HCT116 (cell line): ENCODE measurements around the gene ZNF618.

Source experiments
- CBX3 ChIP-seq: IDR thresholded peaks from 2 replicates; pipeline ENCODE4 v1.6.1; 2012; ENCODE audit warnings: low read depth
- CTCF ChIP-seq, 3 experiments: fragments of 200-600 bp in 1 of 3; sonication (generic) in 1 of 3; IDR thresholded peaks in 2 of 3; conservative IDR thresholded peaks in 1 of 3; 2 replicates each; pipeline ENCODE4 v1.5.1; 2012 to 2017; ENCODE audit warnings: low read depth in 2 of 3, low read length in 2 of 3, antibody characterized with exemption in 1 of 3, borderline replicate concordance in 1 of 3, control low read depth in 1 of 3, mild to moderate bottlenecking in 1 of 3, mixed read lengths in 1 of 3, mixed run types in 1 of 3, moderate library complexity in 1 of 3; ENCODE audit not compliant: insufficient read depth in 1 of 3
- EGR1 ChIP-seq: IDR thresholded peaks from 2 replicates; pipeline ENCODE4 v1.6.1; 2012; ENCODE audit warnings: low read depth
- EZH2 ChIP-seq: fragments of 200-600 bp; sonication (generic); IDR thresholded peaks from 2 replicates; pipeline ENCODE4 v1.6.1; 2017; ENCODE audit warnings: antibody characterized with exemption, mixed run types

DNA sequence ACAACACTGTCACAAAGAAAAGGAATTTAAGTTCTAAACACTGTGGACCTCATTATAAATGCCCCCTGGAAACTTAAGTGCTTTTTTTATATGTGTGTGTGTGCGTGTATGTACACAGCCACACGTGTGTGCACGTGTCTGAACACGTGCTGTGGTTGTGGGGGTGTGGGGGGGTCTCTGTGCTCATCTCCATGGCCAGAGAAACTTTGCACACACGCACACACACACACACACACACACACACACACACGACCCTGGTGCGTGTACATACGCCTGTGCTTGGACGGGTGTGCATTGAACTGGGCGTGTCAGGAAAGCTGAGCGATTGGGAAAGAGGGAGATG lies 174.1 kb downstream of the ZNF618 start:
- TF ChIP-seq CTCF (IDR thresholded peaks at IDR 0.05 in 2 of 3, conservative IDR thresholded peaks at IDR 0.05 in 1 of 3; ENCODE audit: borderline replicate concordance in 1 of 3, insufficient read depth in 1 of 3, low read depth in 2 of 3, low read length in 2 of 3): no peak
- no peak for TF ChIP-seq CBX3
- TF ChIP-seq EGR1: no peak
- TF ChIP-seq EZH2: no peak
